Measurements from ENCODE around the gene ZNF562.
"Not testable (repeated sequence)": the region's sequence is repeated elsewhere in the genome, so short reads cannot be mapped to it uniquely, and the experiment has no call there.

Gene ZNF562

DNA sequence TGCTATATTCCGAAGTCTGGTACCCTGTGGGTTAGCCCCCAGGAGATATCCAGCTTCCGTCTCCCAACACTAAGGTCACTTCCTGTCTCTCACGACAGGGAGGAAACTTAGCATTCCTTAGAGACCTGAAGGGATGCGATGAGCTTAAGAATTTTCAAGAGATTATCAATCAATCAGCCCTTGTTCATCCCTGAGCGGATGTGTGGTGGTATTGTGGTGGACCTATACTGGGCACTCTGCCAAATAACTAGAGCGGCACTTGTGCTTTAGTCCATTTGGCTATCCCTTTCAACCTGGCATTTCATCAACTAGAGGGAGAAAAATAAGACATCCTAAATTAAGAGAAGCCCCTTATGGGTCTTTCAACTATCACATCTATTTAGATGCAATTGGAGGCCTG lies 30.9 kb upstream of the ZNF562 start:
- no peak overlapping the region for H3K9ac ChIP-seq (ENCODE audit: low read length)
- H3K4me1 ChIP-seq (ENCODE audit: low read length) = no peaks in the 10 kb centered on the region
- no peaks in the 10 kb centered on the region for H3K9me3 ChIP-seq (replicated peaks; ENCODE audit: insufficient read depth, low read length)
- H3K27me3 ChIP-seq (replicated peaks; ENCODE audit: insufficient read depth, low read length) = no peaks in the 10 kb centered on the region; the same call in 1 of the 2 replicates
- H3F3A ChIP-seq (ENCODE audit: insufficient read depth, low read length) = no peaks in the 10 kb centered on the region
- no peak for DNase-seq
- H3K4me3 ChIP-seq (ENCODE audit: low read length) = no peak overlapping the region
- H2AFZ ChIP-seq (ENCODE audit: low read length) = no peak overlapping the region
- no peaks in the 10 kb centered on the region for H3K36me3 ChIP-seq (replicated peaks; ENCODE audit: insufficient read depth, low read length)
- no peaks in the 10 kb centered on the region for H3K9me2 ChIP-seq (replicated peaks; ENCODE audit: insufficient read depth, low read length)
- no peak overlapping the region for H3K4me2 ChIP-seq (ENCODE audit: low read depth, low read length)
- H3K79me2 ChIP-seq (ENCODE audit: low read length) = no peaks in the 10 kb centered on the region
- TF ChIP-seq EZH2phosphoT487 (IDR thresholded peaks at IDR 0.05; ENCODE audit: low read length) (no peak), EZH2 (optimal IDR thresholded peaks at IDR 0.05; ENCODE audit: low read depth, low read length) (no peak)
- TF ChIP-seq, protein P1, sequence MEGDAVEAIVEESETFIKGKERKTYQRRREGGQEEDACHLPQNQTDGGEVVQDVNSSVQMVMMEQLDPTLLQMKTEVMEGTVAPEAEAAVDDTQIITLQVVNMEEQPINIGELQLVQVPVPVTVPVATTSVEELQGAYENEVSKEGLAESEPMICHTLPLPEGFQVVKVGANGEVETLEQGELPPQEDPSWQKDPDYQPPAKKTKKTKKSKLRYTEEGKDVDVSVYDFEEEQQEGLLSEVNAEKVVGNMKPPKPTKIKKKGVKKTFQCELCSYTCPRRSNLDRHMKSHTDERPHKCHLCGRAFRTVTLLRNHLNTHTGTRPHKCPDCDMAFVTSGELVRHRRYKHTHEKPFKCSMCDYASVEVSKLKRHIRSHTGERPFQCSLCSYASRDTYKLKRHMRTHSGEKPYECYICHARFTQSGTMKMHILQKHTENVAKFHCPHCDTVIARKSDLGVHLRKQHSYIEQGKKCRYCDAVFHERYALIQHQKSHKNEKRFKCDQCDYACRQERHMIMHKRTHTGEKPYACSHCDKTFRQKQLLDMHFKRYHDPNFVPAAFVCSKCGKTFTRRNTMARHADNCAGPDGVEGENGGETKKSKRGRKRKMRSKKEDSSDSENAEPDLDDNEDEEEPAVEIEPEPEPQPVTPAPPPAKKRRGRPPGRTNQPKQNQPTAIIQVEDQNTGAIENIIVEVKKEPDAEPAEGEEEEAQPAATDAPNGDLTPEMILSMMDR (IDR thresholded peaks at IDR 0.05; ENCODE audit: low read length) = no peak
- H3K27ac ChIP-seq (ENCODE audit: low read length) = no peak overlapping the region
- no peaks in the 10 kb centered on the region for H4K20me1 ChIP-seq (ENCODE audit: insufficient read depth, low read length)

DNA sequence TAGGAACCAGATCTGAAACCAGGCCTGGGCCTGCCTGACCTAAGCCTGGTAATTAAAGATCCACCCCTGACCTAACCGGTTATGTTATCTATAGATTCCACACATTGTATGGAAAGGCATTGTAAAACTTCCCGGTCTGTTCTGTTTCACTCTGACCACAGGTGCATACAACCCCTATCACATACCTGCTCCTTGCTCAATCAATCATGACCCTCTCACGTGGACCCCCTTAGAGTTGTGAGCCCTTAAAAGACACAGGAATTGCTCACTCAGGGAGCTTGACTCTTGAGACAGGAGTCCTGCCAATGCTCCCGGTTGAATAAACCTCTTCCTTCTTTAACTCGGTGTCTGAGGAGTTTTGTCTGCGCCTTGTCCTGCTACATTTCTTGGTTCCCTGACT lies 27.3 kb upstream of the ZNF562 start:
- Histone ChIP-seq H3K27ac (ENCODE audit: low read length) (no peak overlapping the region), H3K9ac (ENCODE audit: low read length) (no peak overlapping the region), H3K4me1 (ENCODE audit: low read length) (no peaks in the 10 kb centered on the region), H4K20me1 (ENCODE audit: insufficient read depth, low read length) (no peaks in the 10 kb centered on the region), H3K4me3 (ENCODE audit: low read length) (no peak overlapping the region; the same call in 1 of the 2 replicates), H3K4me2 (ENCODE audit: low read depth, low read length) (peak overlapping the region; percentile 47; the same call in 1 of the 2 replicates), H3K9me3 (replicated peaks; ENCODE audit: insufficient read depth, low read length) (no peaks in the 10 kb centered on the region), H3K9me2 (replicated peaks; ENCODE audit: insufficient read depth, low read length) (no peaks in the 10 kb centered on the region), H3K27me3 (replicated peaks; ENCODE audit: insufficient read depth, low read length) (no peaks in the 10 kb centered on the region; the same call in 1 of the 2 replicates), H3F3A (ENCODE audit: insufficient read depth, low read length) (no peaks in the 10 kb centered on the region), H2AFZ (ENCODE audit: low read length) (peak overlapping the region; percentile 65; the same call in 1 of the 2 replicates), H3K36me3 (replicated peaks; ENCODE audit: insufficient read depth, low read length) (no peaks in the 10 kb centered on the region), H3K79me2 (ENCODE audit: low read length) (no peaks in the 10 kb centered on the region)
- no peak for TF ChIP-seq EZH2 (optimal IDR thresholded peaks at IDR 0.05; ENCODE audit: low read depth, low read length)
- TF ChIP-seq, protein P1 (IDR thresholded peaks at IDR 0.05; ENCODE audit: low read length) = no peak
- no peak for TF ChIP-seq EZH2phosphoT487 (IDR thresholded peaks at IDR 0.05; ENCODE audit: low read length)
- DNase-seq = no peak

DNA sequence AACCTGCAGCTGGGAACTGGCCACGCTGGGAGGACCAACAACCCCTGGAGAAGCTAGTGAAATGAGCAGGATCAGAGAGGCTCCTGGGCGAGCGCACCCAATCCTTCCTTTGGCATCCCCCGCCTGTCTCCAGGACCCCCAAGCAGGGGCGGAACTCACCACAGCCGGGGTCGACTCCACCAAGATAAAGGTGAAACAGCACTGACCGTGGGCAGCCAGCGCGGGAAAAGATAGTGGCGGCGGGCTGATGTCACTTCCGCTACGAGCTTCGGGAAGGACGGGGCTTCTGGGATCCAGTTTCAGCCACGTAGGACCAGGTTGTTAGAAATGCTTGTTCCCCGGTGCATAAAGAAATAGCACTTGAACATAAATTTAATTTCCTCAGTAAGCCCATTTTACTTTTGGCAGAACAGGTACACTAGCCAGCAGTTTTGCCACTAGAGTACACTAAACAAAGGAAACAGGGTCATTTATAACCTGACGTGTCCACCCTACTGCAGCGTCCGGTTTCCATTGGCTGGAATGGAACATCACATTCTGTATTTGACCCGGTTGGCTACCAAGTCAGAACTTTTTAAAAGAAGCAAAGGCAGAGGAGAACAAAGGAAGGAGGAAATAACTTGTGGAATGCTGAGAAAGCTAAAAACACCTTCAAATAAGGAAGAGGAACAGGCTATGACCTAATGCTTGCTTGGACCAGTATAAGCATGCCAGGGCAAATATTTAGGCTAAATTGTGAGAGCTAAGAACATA lies 25.5 kb upstream of the ZNF562 start:
- no peak for TF ChIP-seq EZH2 (optimal IDR thresholded peaks at IDR 0.05; ENCODE audit: low read depth, low read length)
- TF ChIP-seq EZH2phosphoT487 (IDR thresholded peaks at IDR 0.05; ENCODE audit: low read length) = no peak
- TF ChIP-seq, protein P1 (IDR thresholded peaks at IDR 0.05; ENCODE audit: low read length) = no peak
- no peak overlapping the region for H3K27ac ChIP-seq (ENCODE audit: low read length)
- DNase-seq = no peak

DNA sequence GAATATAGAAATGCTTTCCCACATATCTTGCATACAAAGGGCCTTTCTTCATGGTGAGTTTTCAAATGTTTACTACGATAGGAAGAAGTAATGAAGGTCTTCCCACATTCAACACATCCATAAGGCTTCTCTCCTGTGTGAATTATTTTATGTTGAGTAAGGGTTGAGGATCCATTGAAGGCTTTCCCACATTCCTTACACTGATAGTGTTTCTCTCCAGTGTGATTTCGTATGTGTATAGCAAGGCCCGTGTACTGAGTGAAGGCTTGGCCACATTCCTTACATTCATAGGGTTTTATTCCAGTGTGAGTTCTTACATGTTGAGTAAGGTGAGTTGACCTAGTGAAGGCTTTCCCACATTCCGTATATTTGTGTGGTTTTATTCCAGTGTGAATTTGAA lies 15.4 kb upstream of the ZNF562 start:
- not testable (repeated sequence) for H3K9me3 ChIP-seq (replicated peaks; ENCODE audit: insufficient read depth, low read length); H3K4me2 ChIP-seq (ENCODE audit: low read depth, low read length); H3K79me2 ChIP-seq (ENCODE audit: low read length); H3K4me1 ChIP-seq (ENCODE audit: low read length); H3K9me2 ChIP-seq (replicated peaks; ENCODE audit: insufficient read depth, low read length); H3K27me3 ChIP-seq (replicated peaks; ENCODE audit: insufficient read depth, low read length); H3K36me3 ChIP-seq (replicated peaks; ENCODE audit: insufficient read depth, low read length); H3K9ac ChIP-seq (ENCODE audit: low read length); H3F3A ChIP-seq (ENCODE audit: insufficient read depth, low read length); H4K20me1 ChIP-seq (ENCODE audit: insufficient read depth, low read length); H3K4me3 ChIP-seq (ENCODE audit: low read length); H3K27ac ChIP-seq (ENCODE audit: low read length); H2AFZ ChIP-seq (ENCODE audit: low read length); DNase-seq

More for the DNA sequence above, 25.5 kb upstream of the ZNF562 start:
- Histone ChIP-seq H3K4me3 (ENCODE audit: low read length) (no peak overlapping the region), H2AFZ (ENCODE audit: low read length) (no peak overlapping the region), H3K79me2 (ENCODE audit: low read length) (no peaks in the 10 kb centered on the region), H3K9me3 (replicated peaks; ENCODE audit: insufficient read depth, low read length) (no peaks in the 10 kb centered on the region), H3K36me3 (replicated peaks; ENCODE audit: insufficient read depth, low read length) (no peaks in the 10 kb centered on the region), H3K9me2 (replicated peaks; ENCODE audit: insufficient read depth, low read length) (no peaks in the 10 kb centered on the region), H3K27me3 (replicated peaks; ENCODE audit: insufficient read depth, low read length) (no peaks in the 10 kb centered on the region; the same call in 1 of the 2 replicates), H3F3A (ENCODE audit: insufficient read depth, low read length) (no peaks in the 10 kb centered on the region), H3K9ac (ENCODE audit: low read length) (no peak overlapping the region), H4K20me1 (ENCODE audit: insufficient read depth, low read length) (no peaks in the 10 kb centered on the region), H3K4me1 (ENCODE audit: low read length) (no peaks in the 10 kb centered on the region), H3K4me2 (ENCODE audit: low read depth, low read length) (no peak overlapping the region)

DNA sequence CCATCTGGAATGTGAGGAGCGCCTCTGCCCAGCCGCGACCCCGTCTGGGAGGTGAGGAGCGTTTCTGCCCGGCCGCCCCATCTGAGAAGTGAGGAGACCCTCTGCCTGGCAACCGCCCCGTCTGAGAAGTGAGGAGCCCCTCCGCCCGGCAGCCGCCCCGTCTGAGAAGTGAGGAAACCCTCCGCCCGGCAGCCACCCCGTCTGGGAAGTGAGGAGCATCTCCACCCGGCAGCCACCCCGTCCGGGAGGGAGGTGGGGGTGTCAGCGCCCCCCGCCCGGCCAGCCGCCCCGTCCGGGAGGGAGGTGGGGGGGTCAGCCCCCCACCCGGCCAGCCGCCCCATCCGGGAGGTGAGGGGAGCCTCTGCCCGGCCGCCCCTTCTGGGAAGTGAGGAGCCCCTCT lies 5.1 kb upstream of the ZNF562 start:
- peaks cover 13% of the 10 kb centered on the region; the same call in 1 of the 2 replicates for H3K27me3 ChIP-seq (replicated peaks; ENCODE audit: insufficient read depth, low read length)
- not testable (repeated sequence) for H3F3A ChIP-seq (ENCODE audit: insufficient read depth, low read length); H2AFZ ChIP-seq (ENCODE audit: low read length); H3K79me2 ChIP-seq (ENCODE audit: low read length); H3K36me3 ChIP-seq (replicated peaks; ENCODE audit: insufficient read depth, low read length); DNase-seq; H3K4me2 ChIP-seq (ENCODE audit: low read depth, low read length); H3K9me2 ChIP-seq (replicated peaks; ENCODE audit: insufficient read depth, low read length); H3K9ac ChIP-seq (ENCODE audit: low read length); H3K4me1 ChIP-seq (ENCODE audit: low read length); H3K4me3 ChIP-seq (ENCODE audit: low read length); H3K27ac ChIP-seq (ENCODE audit: low read length); H4K20me1 ChIP-seq (ENCODE audit: insufficient read depth, low read length); H3K9me3 ChIP-seq (replicated peaks; ENCODE audit: insufficient read depth, low read length)
